IMR-90 (cell line): ENCODE data around the gene ZDHHC12. TPM values are rescaled to one million over a fixed set of nuclear protein-coding genes. Genes with fewer than 3 reads are reported as not detected.

ENCODE experiments used
- ATAC-seq: fragments of 200-7000 bp; cut with Tn5 transposase; 2 replicates; pipeline ENCODE4 v1.9.1; 2020; ENCODE audit warnings: low read depth, mild to moderate bottlenecking, moderate library complexity
- BruUV-seq: library from RNA; stranded (reverse); fragments of 400-500 nt; replicated peaks from 2 replicates; lab custom pipeline; 2021; lab: Mats Ljungman, UMichigan
- CTCF ChIA-PET: fragments of 300-600 bp; formaldehyde crosslinking; extraction: SDS; loops from one replicate; lab custom pipeline; 2021; ENCODE audit warnings: antibody characterized with exemption; lab: Yijun Ruan, JAX
- POLR2A ChIA-PET: fragments of 300-600 bp; sonication (Branson Sonifier 250); formaldehyde crosslinking; loops from one replicate; lab custom pipeline; 2022; ENCODE audit warnings: antibody characterized with exemption; ENCODE audit not compliant: unreplicated experiment; lab: Charles Lee
- DNase-seq: peaks from one replicate; pipeline ENCODE4 v3.0.0; 2013
- H2AFZ ChIP-seq: replicated peaks from 2 replicates; pipeline ENCODE3; 2013; ENCODE audit warnings: low read length, mild to moderate bottlenecking; ENCODE audit not compliant: poor library complexity
- H2AK5ac ChIP-seq: 2 replicates; pipeline ENCODE4 v1.6.1; 2013; ENCODE audit warnings: low read depth, low read length, inconsistent platforms
- H2AK9ac ChIP-seq: replicated peaks from 2 replicates; pipeline ENCODE3; 2013; ENCODE audit warnings: mild to moderate bottlenecking, low read depth, low read length, moderate library complexity; ENCODE audit not compliant: poor library complexity
- H2BK120ac ChIP-seq: 2 replicates; pipeline ENCODE4 v1.6.1; 2013; ENCODE audit warnings: low read depth, low read length, inconsistent platforms
- H2BK15ac ChIP-seq: 3 replicates; pipeline ENCODE4 v1.6.1; 2013; ENCODE audit warnings: low read depth, low read length, inconsistent platforms
- H2BK20ac ChIP-seq: 2 replicates; pipeline ENCODE4 v1.6.1; 2013; ENCODE audit warnings: low read depth, mild to moderate bottlenecking, inconsistent platforms, low read length, moderate library complexity
- H2BK5ac ChIP-seq: 2 replicates; pipeline ENCODE4 v1.6.1; 2013; ENCODE audit warnings: mild to moderate bottlenecking, low read depth, low read length, inconsistent platforms; ENCODE audit not compliant: poor library complexity, severe bottlenecking
- H3K14ac ChIP-seq: replicated peaks from 2 replicates; pipeline ENCODE4 v1.6.1; 2013; ENCODE audit warnings: low read depth, low read length, inconsistent platforms
- H3K18ac ChIP-seq: 2 replicates; pipeline ENCODE4 v1.6.1; 2013; ENCODE audit warnings: low read depth, low read length, control low read depth
- H3K23ac ChIP-seq: 2 replicates; pipeline ENCODE4 v1.6.1; 2013; ENCODE audit warnings: low read depth, low read length, inconsistent platforms
- H3K27ac ChIP-seq: 2 replicates; pipeline ENCODE4 v1.5.1; 2013; ENCODE audit warnings: mild to moderate bottlenecking, control low read depth, low read length; ENCODE audit not compliant: insufficient read depth
- H3K27me3 ChIP-seq: 2 replicates; pipeline ENCODE4 v1.6.1; 2013; ENCODE audit warnings: low read length; ENCODE audit not compliant: control insufficient read depth, insufficient read depth
- H3K36me3 ChIP-seq: 2 replicates; pipeline ENCODE4 v1.6.1; 2013; ENCODE audit warnings: low read length, mixed read lengths; ENCODE audit not compliant: control insufficient read depth, insufficient read depth
- H3K4ac ChIP-seq: 2 replicates; pipeline ENCODE4 v1.6.1; 2013; ENCODE audit warnings: low read depth, low read length, inconsistent platforms
- H3K4me1 ChIP-seq: 2 replicates; pipeline ENCODE4 v1.6.1; 2013; ENCODE audit warnings: low read length, mixed read lengths; ENCODE audit not compliant: control insufficient read depth, insufficient read depth
- H3K4me2 ChIP-seq: 2 replicates; pipeline ENCODE4 v1.6.1; 2013; ENCODE audit warnings: low read depth, mild to moderate bottlenecking, control low read depth, low read length, moderate library complexity
- H3K4me3 ChIP-seq: 2 replicates; pipeline ENCODE4 v1.5.1; 2013; ENCODE audit warnings: low read depth, mild to moderate bottlenecking, control low read depth, low read length, moderate library complexity; ENCODE audit not compliant: insufficient read depth
- H3K56ac ChIP-seq: 2 replicates; pipeline ENCODE4 v1.6.1; 2013; ENCODE audit warnings: low read length, inconsistent platforms; ENCODE audit not compliant: insufficient read depth; ENCODE audit errors: extremely low read depth
- H3K79me1 ChIP-seq, 2 experiments: 2 replicates each; pipeline ENCODE4 v1.6.1; 2013; ENCODE audit warnings: low read length in 2 of 2, inconsistent platforms in 1 of 2, low read depth in 1 of 2
- H3K9ac ChIP-seq: 2 replicates; pipeline ENCODE4 v1.6.1; 2013; ENCODE audit warnings: low read depth, low read length, control low read depth
- H3K9me1 ChIP-seq: 2 replicates; pipeline ENCODE4 v1.6.1; 2013; ENCODE audit warnings: low read length, inconsistent platforms; ENCODE audit not compliant: insufficient read depth
- H3K9me3 ChIP-seq: 2 replicates; pipeline ENCODE4 v1.6.1; 2013; ENCODE audit warnings: low read length; ENCODE audit not compliant: control insufficient read depth, insufficient read depth
- H4K20me1 ChIP-seq: 2 replicates; pipeline ENCODE4 v1.6.1; 2013; ENCODE audit warnings: low read length, inconsistent platforms; ENCODE audit not compliant: insufficient read depth
- H4K5ac ChIP-seq: 2 replicates; pipeline ENCODE4 v1.6.1; 2013; ENCODE audit warnings: mild to moderate bottlenecking, low read depth, low read length, control low read depth
- H4K8ac ChIP-seq, 2 experiments: 2 replicates each; pipeline ENCODE4 v1.6.1; 2013; ENCODE audit warnings: low read depth in 2 of 2, low read length in 2 of 2, control low read depth in 1 of 2, inconsistent platforms in 1 of 2
- H4K91ac ChIP-seq: 2 replicates; pipeline ENCODE4 v1.6.1; 2013; ENCODE audit warnings: low read depth, low read length, inconsistent platforms; ENCODE audit not compliant: insufficient read depth
- CEBPB ChIP-seq: IDR thresholded peaks from 2 replicates; pipeline ENCODE4 v1.6.1; 2012; ENCODE audit warnings: low read depth, low read length, improper control_type of control experiment
- ELK1 ChIP-seq: fragments of 150-350 bp; IDR thresholded peaks from 2 replicates; pipeline ENCODE4 v1.6.1; 2016; ENCODE audit warnings: low read depth, mild to moderate bottlenecking, low read length, moderate library complexity, borderline replicate concordance
- FOS ChIP-seq: fragments of 150-350 bp; IDR thresholded peaks from 2 replicates; pipeline ENCODE4 v1.6.1; 2016; ENCODE audit warnings: low read depth, low read length
- MAFK ChIP-seq: IDR thresholded peaks from 2 replicates; pipeline ENCODE4 v1.6.1; 2012; ENCODE audit warnings: low read depth, low read length, improper control_type of control experiment
- MXI1 ChIP-seq: IDR thresholded peaks from 2 replicates; pipeline ENCODE4 v1.6.1; 2012; ENCODE audit warnings: low read depth, mild to moderate bottlenecking, low read length, moderate library complexity, borderline replicate concordance
- NFE2L2 ChIP-seq: fragments of 150-350 bp; IDR thresholded peaks from 2 replicates; pipeline ENCODE4 v1.6.1; 2016; ENCODE audit warnings: low read depth, mild to moderate bottlenecking, low read length
- RFX5 ChIP-seq: IDR thresholded peaks from 2 replicates; pipeline ENCODE4 v1.8.0; 2012; ENCODE audit warnings: low read depth, mild to moderate bottlenecking, low read length, moderate library complexity
- USF2 ChIP-seq: fragments of 150-350 bp; IDR thresholded peaks from 2 replicates; pipeline ENCODE4 v1.6.1; 2017; ENCODE audit warnings: mild to moderate bottlenecking, antibody characterized with exemption, low read length, low read depth
- WGBS, 2 experiments: methylation state at CpG; one replicate each; pipeline versions ENCODE4 v1.1.5 to v1.1.7; 2013; ENCODE audit warnings: missing lambda C conversion rate in 2 of 2; ENCODE audit not compliant: insufficient read length in 1 of 2; ENCODE audit errors: extremely low coverage in 2 of 2; 5-methylcytosine and 5-hydroxymethylcytosine counted together
- dilution Hi-C: fragments of 300-500 bp; cut with HindIII; formaldehyde crosslinking; loops from one replicate; pipeline ENCODE4 v1.14.3; 2018; ENCODE audit warnings: low sequenced_read_pairs; ENCODE audit not compliant: unreplicated experiment
- in situ Hi-C: fragments of 300-500 bp; cut with MboI; formaldehyde crosslinking; loops from 3 replicates; pipeline ENCODE4 v1.14.3; 2019; ENCODE audit warnings: low sequenced_read_pairs, inconsistent platforms, mixed read lengths
- intact Hi-C: fragments of 100-400 bp; cut with micrococcal nuclease; formaldehyde crosslinking; loops from 2 replicates; pipeline ENCODE4 v1.10.0; 2022
- polyA plus RNA-seq, 3 experiments: library from polyadenylated mRNA; depleted of rRNA; stranded (reverse); fragments of >200 nt; gene quantifications; 2 replicates each; pipeline ENCODE4 v1.2.3, GENCODE V29; 2012; ENCODE audit warnings: low replicate concordance in 1 of 3
- total RNA-seq: library from RNA; depleted of rRNA; stranded (reverse); fragments of >200 nt; gene quantifications from 2 replicates; pipeline ENCODE4 v1.2.3, GENCODE V29; 2012

ZDHHC12 gene
- total and polyA plus RNA-seq, 2 of the 4 experiments (the other 2 are of a cell fraction) = 16.7 to 60.7 TPM

GRCh38 chr9:128729302-128729701, 5.4 kb upstream of the ZDHHC12 start:
- Histone ChIP-seq H2AK9ac (no peak overlapping the region), H3K14ac (no peak overlapping the region), H3K23ac (no peak overlapping the region), H2AK5ac (no peak overlapping the region), H3K9ac (no peak overlapping the region), H2BK120ac (no peak overlapping the region), H3K4ac (no peak overlapping the region), H3K79me1 (peaks cover 0 to 4% of the 10 kb centered on the region in 2 experiments; a peak in 2 of 4 replicates), H2BK15ac (no peak overlapping the region), H3K56ac (no peak overlapping the region), H4K91ac (no peak overlapping the region), H3K4me3 (no peak overlapping the region), H3K4me1 (peaks cover 2% of the 10 kb centered on the region; the same call in 1 of the 2 replicates), H3K9me3 (no peaks in the 10 kb centered on the region), H2BK5ac (no peak overlapping the region), H4K5ac (no peak overlapping the region), H4K20me1 (no peaks in the 10 kb centered on the region; the same call in 1 of the 2 replicates), H3K27ac (no peak overlapping the region), H3K36me3 (peaks cover 13% of the 10 kb centered on the region), H2BK20ac (no peak overlapping the region), H3K9me1 (peaks cover 10% of the 10 kb centered on the region), H2AFZ (no peak overlapping the region), H3K4me2 (no peak overlapping the region), H4K8ac (no peak overlapping the region), H3K18ac (no peak overlapping the region), H3K27me3 (no peaks in the 10 kb centered on the region)
- no peak for TF ChIP-seq FOS
- TF ChIP-seq NFE2L2 = no peak
- TF ChIP-seq ELK1 = no peak
- no peak for TF ChIP-seq CEBPB
- no peak for TF ChIP-seq MAFK
- TF ChIP-seq USF2 = no peak
- no peak for TF ChIP-seq MXI1
- TF ChIP-seq RFX5 = no peak
- CTCF ChIA-PET = no interaction called here
- BruUV-seq = no TSS peak
- dilution Hi-C loops = no loop called here
- in situ Hi-C loops = no loop called here
- 67% methylated on average over 3 of the region's 5 CpGs; no CpG with 5 or more reads in 1 of the 2 experiments for WGBS, 2 experiments
- DNase-seq (no peak), ATAC-seq (no peak)
- intact Hi-C loops = no loop called here
- POLR2A ChIA-PET = no interaction called here
